HepG2 (cell line): ENCODE results near the gene PTTG1. TPM values are rescaled to one million over a fixed set of nuclear protein-coding genes. Genes with fewer than 3 reads are reported as not detected.

Experiments used
- ATF7-NPFF ChIP-seq: sonication (generic); formaldehyde crosslinking; IDR thresholded peaks from 2 replicates; pipeline ENCODE4 v1.8.1; 2023; ENCODE audit warnings: mild to moderate bottlenecking, low read depth, missing genetic modification reagents, moderate library complexity
- BORCS8-MEF2B ChIP-seq: sonication (generic); formaldehyde crosslinking; IDR thresholded peaks from 2 replicates; pipeline ENCODE4 v1.8.0; 2022; ENCODE audit warnings: mild to moderate bottlenecking, missing genetic modification reagents
- CSRNP2 ChIP-seq: sonication (generic); formaldehyde crosslinking; conservative IDR thresholded peaks from 2 replicates; pipeline ENCODE4 v1.8.0; 2022; ENCODE audit warnings: low read depth, missing genetic modification reagents
- E2F1 ChIP-seq: sonication (generic); formaldehyde crosslinking; IDR thresholded peaks from 2 replicates; pipeline ENCODE4 v1.5.0; 2020; ENCODE audit warnings: missing genetic modification reagents
- FOXA3 ChIP-seq: IDR thresholded peaks from 2 replicates; pipeline ENCODE4 v1.6.1; 2016; ENCODE audit warnings: missing genetic modification reagents, missing compliant biosample characterization
- KMT2B ChIP-seq: IDR thresholded peaks from 2 replicates; pipeline ENCODE4 v1.6.1; 2016; ENCODE audit warnings: missing genetic modification reagents, missing compliant biosample characterization
- MTERF4 ChIP-seq: sonication (generic); formaldehyde crosslinking; IDR thresholded peaks from 2 replicates; pipeline ENCODE4 v1.8.0; 2023; ENCODE audit warnings: mild to moderate bottlenecking, missing genetic modification reagents
- PAX8 ChIP-seq: sonication (generic); formaldehyde crosslinking; IDR thresholded peaks from 2 replicates; pipeline ENCODE4 v1.8.0; 2022; ENCODE audit warnings: mild to moderate bottlenecking, missing genetic modification reagents, borderline replicate concordance
- PBX3 ChIP-seq: sonication (generic); formaldehyde crosslinking; IDR thresholded peaks from 2 replicates; pipeline ENCODE4 v1.8.1; 2023; ENCODE audit warnings: missing genetic modification reagents, inconsistent platforms, borderline replicate concordance
- REPIN1 ChIP-seq: sonication (generic); formaldehyde crosslinking; IDR thresholded peaks from 2 replicates; pipeline ENCODE4 v1.8.0; 2022; ENCODE audit warnings: missing genetic modification reagents, low read depth, mild to moderate bottlenecking, borderline replicate concordance
- SMARCE1 ChIP-seq: fragments of 450-650 bp; IDR thresholded peaks from 2 replicates; pipeline ENCODE4 v1.6.1; 2017; ENCODE audit warnings: borderline replicate concordance
- SRF ChIP-seq: IDR thresholded peaks from 2 replicates; pipeline ENCODE4 v1.6.1; 2011; ENCODE audit warnings: mild to moderate bottlenecking, low read depth, low read length, moderate library complexity
- TEAD3 ChIP-seq: optimal IDR thresholded peaks from 2 replicates; pipeline ENCODE3; 2016; ENCODE audit warnings: borderline replicate concordance
- YY1 ChIP-seq: IDR thresholded peaks from 2 replicates; pipeline ENCODE4 v1.6.1; 2011; ENCODE audit warnings: low read length, low read depth, moderate library complexity, mild to moderate bottlenecking; ENCODE audit not compliant: insufficient read depth, insufficient replicate concordance
- ZBTB37 ChIP-seq: sonication (generic); formaldehyde crosslinking; IDR thresholded peaks from 2 replicates; pipeline ENCODE4 v1.4.0; 2020; ENCODE audit warnings: mild to moderate bottlenecking, missing genetic modification reagents
- ZNF362 ChIP-seq: sonication (generic); formaldehyde crosslinking; IDR thresholded peaks from 2 replicates; pipeline ENCODE4 v1.4.0; 2020; ENCODE audit warnings: missing genetic modification reagents, mild to moderate bottlenecking, borderline replicate concordance
- ZNF441 ChIP-seq: sonication (generic); formaldehyde crosslinking; IDR thresholded peaks from 2 replicates; pipeline ENCODE4 v1.7.0; 2021; ENCODE audit warnings: missing genetic modification reagents, borderline replicate concordance
- ZNF772 ChIP-seq: sonication (generic); formaldehyde crosslinking; IDR thresholded peaks from 2 replicates; pipeline ENCODE4 v1.5.0; 2020; ENCODE audit warnings: mild to moderate bottlenecking, missing genetic modification reagents
- ZNF776 ChIP-seq: sonication (generic); formaldehyde crosslinking; IDR thresholded peaks from 2 replicates; pipeline ENCODE4 v1.4.0; 2020; ENCODE audit warnings: mild to moderate bottlenecking, missing genetic modification reagents
- polyA plus RNA-seq, 8 experiments: library from polyadenylated mRNA; depleted of rRNA in 3 of 8; stranded (reverse) in 7 of 8; unstranded in 1 of 8; fragments of >200 nt; fragmentation: Illumina TruSeq in 4 of 8; extraction: Trizol in 4 of 8; gene quantifications; 2 replicates each; pipeline versions ENCODE4 v1.2.1 to v1.2.3, GENCODE V29; 2011 to 2016; ENCODE audit warnings: low read depth in 4 of 8, missing spikeins in 1 of 8, mixed read lengths in 1 of 8; ENCODE audit not compliant: insufficient read depth in 1 of 8
- total RNA-seq, 5 experiments: library from RNA; depleted of rRNA; stranded (reverse); fragments of >200 nt; fragmentation: Illumina TruSeq; extraction: Trizol; gene quantifications; 2 replicates each; pipeline ENCODE4 v1.2.3, GENCODE V29; 2016; ENCODE audit warnings: low read depth in 1 of 5

Gene PTTG1
- total and polyA plus RNA-seq, 2 of the 13 experiments (the other 11 are each of a cell fraction or from before 2014, with no cell fraction given): 102 to 161 TPM

GRCh38 chr5:160399402-160400353 is 22.0 kb upstream of the PTTG1 start, which contains the start of gene FAM200C (continued):
- TF ChIP-seq ZNF362 (CRISPR knock-in tag) (peak; percentile 97), PBX3 (CRISPR knock-in tag) (no peak), BORCS8-MEF2B (peak; percentile 72), PAX8 (CRISPR knock-in tag) (peak; percentile 34; the same call in 1 of the 2 replicates), TEAD3 (CRISPR knock-in tag) (peak; percentile 7), SMARCE1 (no peak), MTERF4 (CRISPR knock-in tag) (no peak), KMT2B (CRISPR knock-in tag) (peak; percentile 67; the same call in 1 of the 2 replicates), YY1 (peak; percentile 45), FOXA3 (CRISPR knock-in tag) (peak; percentile 11; the same call in 1 of the 2 replicates), E2F1 (CRISPR knock-in tag) (peak; percentile 94), ATF7-NPFF (CRISPR knock-in tag) (peak; percentile 68), ZNF776 (CRISPR knock-in tag) (peak; percentile 60; the same call in 1 of the 2 replicates), CSRNP2 (CRISPR knock-in tag) (no peak), ZNF441 (peak; percentile 84), REPIN1 (CRISPR knock-in tag) (peak; percentile 71; the same call in 1 of the 2 replicates), ZNF772 (CRISPR knock-in tag) (peak; percentile 66; the same call in 1 of the 2 replicates), SRF (no peak), ZBTB37 (no peak)
